ENCODE measurements around the gene PPP2R5D. TPM values are rescaled to one million over a fixed set of nuclear protein-coding genes. Genes with fewer than 3 reads are reported as not detected.

PPP2R5D gene
- total RNA-seq, 1 donor = 47.5 TPM

GRCh38 chr6:42963855-42964605, 20.3 kb upstream of the PPP2R5D start:
- peak; percentile 31 for TF ChIP-seq CTCF (IDR thresholded peaks at IDR 0.05; ENCODE audit: insufficient read depth, low read depth, low read length)
- H3K4me3 ChIP-seq (ENCODE audit: low read depth, low read length) = no peak overlapping the region
- DNase-seq (ENCODE audit: low read depth) = peak; percentile 60

- no peak overlapping the region for H3K4me3 ChIP-seq (ENCODE audit: low read depth, low read length)
- TF ChIP-seq CTCF (IDR thresholded peaks at IDR 0.05; ENCODE audit: insufficient read depth, low read depth, low read length) = no peak
- no peak for DNase-seq (ENCODE audit: low read depth)
Measured at GRCh38 chr6:42966571-42966970, 17.8 kb upstream of the PPP2R5D start.

GRCh38 chr6:42967228-42967627, 17.1 kb upstream of the PPP2R5D start:
- no peak for TF ChIP-seq CTCF (IDR thresholded peaks at IDR 0.05; ENCODE audit: insufficient read depth, low read depth, low read length)
- no peak overlapping the region for H3K4me3 ChIP-seq (ENCODE audit: low read depth, low read length)
- DNase-seq (ENCODE audit: low read depth) = no peak

GRCh38 chr6:42968126-42968701, 16.2 kb upstream of the PPP2R5D start:
- TF ChIP-seq CTCF (IDR thresholded peaks at IDR 0.05; ENCODE audit: insufficient read depth, low read depth, low read length) = no peak
- no peak overlapping the region for H3K4me3 ChIP-seq (ENCODE audit: low read depth, low read length)
- DNase-seq (ENCODE audit: low read depth) = no peak

GRCh38 chr6:42968783-42969182, 15.6 kb upstream of the PPP2R5D start:
- H3K4me3 ChIP-seq (ENCODE audit: low read depth, low read length) = no peak overlapping the region
- no peak for TF ChIP-seq CTCF (IDR thresholded peaks at IDR 0.05; ENCODE audit: insufficient read depth, low read depth, low read length)
- DNase-seq (ENCODE audit: low read depth) = no peak

- no peak for TF ChIP-seq CTCF (IDR thresholded peaks at IDR 0.05; ENCODE audit: insufficient read depth, low read depth, low read length)
- H3K4me3 ChIP-seq (ENCODE audit: low read depth, low read length) = no peak overlapping the region
- no peak for DNase-seq (ENCODE audit: low read depth)
Measured at GRCh38 chr6:42969431-42969830, 14.9 kb upstream of the PPP2R5D start.

All from fibroblast of villous mesenchyme (primary cell).